K562 (cell line): ENCODE measurements around the gene SLC38A10.

ENCODE experiments used
- ARNT ChIP-seq, 2 experiments: fragments of 450-650 bp; IDR thresholded peaks; 2 replicates each; pipeline ENCODE4 v1.6.1; 2016; ENCODE audit warnings: mild to moderate bottlenecking in 1 of 2
- CBX3 ChIP-seq, 2 experiments: IDR thresholded peaks; 1 replicate in 1 of 2; 2 replicates in 1 of 2; pipeline ENCODE4 v1.6.1; 2012; ENCODE audit warnings: inconsistent platforms in 2 of 2, low read length in 2 of 2, borderline replicate concordance in 1 of 2, control low read depth in 1 of 2
- EZH2 ChIP-seq: IDR thresholded peaks from 2 replicates; pipeline ENCODE4 v1.6.1; 2012; ENCODE audit warnings: low read depth, mild to moderate bottlenecking, inconsistent platforms, low read length, borderline replicate concordance
- GATA2 ChIP-seq: sonication (generic); formaldehyde crosslinking; IDR thresholded peaks from 2 replicates; pipeline ENCODE4 v1.4.0; 2020; ENCODE audit warnings: mild to moderate bottlenecking, missing genetic modification reagents
- JUND ChIP-seq, 2 experiments: IDR thresholded peaks; 2 replicates in 1 of 2; 3 replicates in 1 of 2; pipeline ENCODE4 v1.6.1; 2011; ENCODE audit warnings: borderline replicate concordance in 2 of 2, low read depth in 2 of 2, low read length in 2 of 2, improper control_type of control experiment in 1 of 2, missing biosample characterization in 1 of 2, missing genetic modification characterization in 1 of 2, missing genetic modification reagents in 1 of 2
- KAT8 ChIP-seq: fragments of 450-650 bp; IDR thresholded peaks from 2 replicates; pipeline ENCODE4 v1.6.1; 2016; ENCODE audit warnings: low read depth, mild to moderate bottlenecking
- NFXL1 ChIP-seq: fragments of 450-650 bp; formaldehyde crosslinking; IDR thresholded peaks from 2 replicates; pipeline ENCODE4 v1.4.0; 2021; ENCODE audit warnings: mild to moderate bottlenecking
- PHTF2 ChIP-seq: fragments of 250-450 bp; sonication (Bioruptor Pico); IDR thresholded peaks from 2 replicates; pipeline ENCODE4 v1.5.0; 2021; ENCODE audit warnings: mild to moderate bottlenecking
- POLR2AphosphoS5 ChIP-seq: IDR thresholded peaks from 2 replicates; pipeline ENCODE4 v1.6.1; 2011; ENCODE audit warnings: mild to moderate bottlenecking, low read depth, low read length, moderate library complexity; ENCODE audit not compliant: control insufficient read depth, insufficient read depth
- ZNF431 ChIP-seq: sonication (generic); formaldehyde crosslinking; IDR thresholded peaks from 2 replicates; pipeline ENCODE4 v1.8.0; 2022; ENCODE audit warnings: mild to moderate bottlenecking, missing genetic modification reagents
- ZNF589 ChIP-seq: fragments of 200-800 bp; sonication (Bioruptor generic); IDR thresholded peaks from 2 replicates; pipeline ENCODE4 v1.6.1; 2016; ENCODE audit warnings: low read depth, missing genetic modification characterization, missing compliant biosample characterization
- ZNF780A ChIP-seq: fragments of 250-450 bp; sonication (Bioruptor Pico); IDR thresholded peaks from 2 replicates; pipeline ENCODE4 v1.5.0; 2021; ENCODE audit warnings: mild to moderate bottlenecking
- TF ChIP-seq, protein P1 (sequence below), 2 experiments: fragments of 450-650 bp; formaldehyde crosslinking in 1 of 2; IDR thresholded peaks; 2 replicates each; pipeline versions ENCODE4 v1.4.0 to v1.6.1; 2014 to 2020; ENCODE audit warnings: mild to moderate bottlenecking in 2 of 2, borderline replicate concordance in 1 of 2, low read depth in 1 of 2
- TF ChIP-seq, protein P2 (sequence below), 3 experiments: IDR thresholded peaks in 2 of 3; conservative IDR thresholded peaks in 1 of 3; 2 replicates each; pipeline ENCODE4 v1.5.1; 2011 to 2012; ENCODE audit warnings: low read length in 3 of 3, mild to moderate bottlenecking in 3 of 3, control low read depth in 2 of 3, improper control_type of control experiment in 1 of 3, inconsistent platforms in 1 of 3, low read depth in 1 of 3, mixed read lengths in 1 of 3, moderate library complexity in 1 of 3; ENCODE audit not compliant: insufficient read depth in 2 of 3

DNA sequence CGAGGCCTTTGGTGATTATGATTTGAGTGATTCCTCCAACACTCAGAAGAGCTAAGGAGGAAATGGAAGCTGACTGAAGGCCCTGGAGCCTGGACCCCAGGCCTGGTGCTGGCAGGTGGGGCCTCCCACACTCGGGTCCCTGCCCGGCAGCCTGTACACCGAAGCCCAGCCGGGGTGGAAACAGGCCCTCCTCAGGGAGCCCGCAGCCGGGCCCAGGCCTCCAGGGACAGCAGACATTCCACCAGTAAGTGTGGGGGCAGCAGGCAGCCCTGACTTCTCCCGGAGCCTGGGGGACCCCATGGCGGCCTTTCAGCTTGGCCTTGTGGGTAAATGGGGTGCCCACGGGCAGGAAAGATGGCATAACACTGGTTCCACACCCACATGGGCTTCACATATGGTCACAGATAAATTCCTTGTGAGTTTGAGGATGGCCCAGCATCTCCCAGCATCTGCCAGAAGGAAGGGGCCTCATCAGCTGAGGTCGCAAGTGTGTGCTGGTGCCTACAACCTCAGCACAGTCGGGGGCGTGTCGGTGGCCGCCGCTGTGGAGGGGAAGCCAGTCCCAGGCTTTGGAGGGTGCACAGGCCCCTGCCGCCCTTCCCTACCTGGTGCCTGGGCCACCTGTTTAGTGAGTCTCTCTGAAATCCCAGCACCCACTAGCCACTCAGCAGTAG is 29.2 kb upstream of the SLC38A10 start:
- TF ChIP-seq, protein P1, sequence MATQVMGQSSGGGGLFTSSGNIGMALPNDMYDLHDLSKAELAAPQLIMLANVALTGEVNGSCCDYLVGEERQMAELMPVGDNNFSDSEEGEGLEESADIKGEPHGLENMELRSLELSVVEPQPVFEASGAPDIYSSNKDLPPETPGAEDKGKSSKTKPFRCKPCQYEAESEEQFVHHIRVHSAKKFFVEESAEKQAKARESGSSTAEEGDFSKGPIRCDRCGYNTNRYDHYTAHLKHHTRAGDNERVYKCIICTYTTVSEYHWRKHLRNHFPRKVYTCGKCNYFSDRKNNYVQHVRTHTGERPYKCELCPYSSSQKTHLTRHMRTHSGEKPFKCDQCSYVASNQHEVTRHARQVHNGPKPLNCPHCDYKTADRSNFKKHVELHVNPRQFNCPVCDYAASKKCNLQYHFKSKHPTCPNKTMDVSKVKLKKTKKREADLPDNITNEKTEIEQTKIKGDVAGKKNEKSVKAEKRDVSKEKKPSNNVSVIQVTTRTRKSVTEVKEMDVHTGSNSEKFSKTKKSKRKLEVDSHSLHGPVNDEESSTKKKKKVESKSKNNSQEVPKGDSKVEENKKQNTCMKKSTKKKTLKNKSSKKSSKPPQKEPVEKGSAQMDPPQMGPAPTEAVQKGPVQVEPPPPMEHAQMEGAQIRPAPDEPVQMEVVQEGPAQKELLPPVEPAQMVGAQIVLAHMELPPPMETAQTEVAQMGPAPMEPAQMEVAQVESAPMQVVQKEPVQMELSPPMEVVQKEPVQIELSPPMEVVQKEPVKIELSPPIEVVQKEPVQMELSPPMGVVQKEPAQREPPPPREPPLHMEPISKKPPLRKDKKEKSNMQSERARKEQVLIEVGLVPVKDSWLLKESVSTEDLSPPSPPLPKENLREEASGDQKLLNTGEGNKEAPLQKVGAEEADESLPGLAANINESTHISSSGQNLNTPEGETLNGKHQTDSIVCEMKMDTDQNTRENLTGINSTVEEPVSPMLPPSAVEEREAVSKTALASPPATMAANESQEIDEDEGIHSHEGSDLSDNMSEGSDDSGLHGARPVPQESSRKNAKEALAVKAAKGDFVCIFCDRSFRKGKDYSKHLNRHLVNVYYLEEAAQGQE (IDR thresholded peaks at IDR 0.05; ENCODE audit: borderline replicate concordance), result no peak
- TF ChIP-seq, protein P1 (CRISPR knock-in tag; IDR thresholded peaks at IDR 0.05; ENCODE audit: low read depth), result no peak
- TF ChIP-seq NFXL1 (CRISPR knock-in tag) (no peak), JUND (IDR thresholded peaks at IDR 0.05; ENCODE audit: borderline replicate concordance, low read depth, low read length) (no peak), JUND (tag; IDR thresholded peaks at IDR 0.05; ENCODE audit: borderline replicate concordance, low read depth, low read length) (no peak), ZNF780A (CRISPR knock-in tag) (no peak), CBX3 (IDR thresholded peaks at IDR 0.05; ENCODE audit: borderline replicate concordance in 1 of 2, low read length in 2 of 2) (no peak), ZNF431 (no peak), ZNF589 (CRISPR knock-in tag) (no peak), EZH2 (no peak), PHTF2 (CRISPR knock-in tag) (no peak), KAT8 (no peak), ARNT (IDR thresholded peaks at IDR 0.05) (no peak), POLR2AphosphoS5 (no peak), GATA2 (CRISPR knock-in tag) (no peak)
- TF ChIP-seq, protein P2, sequence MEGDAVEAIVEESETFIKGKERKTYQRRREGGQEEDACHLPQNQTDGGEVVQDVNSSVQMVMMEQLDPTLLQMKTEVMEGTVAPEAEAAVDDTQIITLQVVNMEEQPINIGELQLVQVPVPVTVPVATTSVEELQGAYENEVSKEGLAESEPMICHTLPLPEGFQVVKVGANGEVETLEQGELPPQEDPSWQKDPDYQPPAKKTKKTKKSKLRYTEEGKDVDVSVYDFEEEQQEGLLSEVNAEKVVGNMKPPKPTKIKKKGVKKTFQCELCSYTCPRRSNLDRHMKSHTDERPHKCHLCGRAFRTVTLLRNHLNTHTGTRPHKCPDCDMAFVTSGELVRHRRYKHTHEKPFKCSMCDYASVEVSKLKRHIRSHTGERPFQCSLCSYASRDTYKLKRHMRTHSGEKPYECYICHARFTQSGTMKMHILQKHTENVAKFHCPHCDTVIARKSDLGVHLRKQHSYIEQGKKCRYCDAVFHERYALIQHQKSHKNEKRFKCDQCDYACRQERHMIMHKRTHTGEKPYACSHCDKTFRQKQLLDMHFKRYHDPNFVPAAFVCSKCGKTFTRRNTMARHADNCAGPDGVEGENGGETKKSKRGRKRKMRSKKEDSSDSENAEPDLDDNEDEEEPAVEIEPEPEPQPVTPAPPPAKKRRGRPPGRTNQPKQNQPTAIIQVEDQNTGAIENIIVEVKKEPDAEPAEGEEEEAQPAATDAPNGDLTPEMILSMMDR (IDR thresholded peaks at IDR 0.05 in 2 of 3, conservative IDR thresholded peaks at IDR 0.05 in 1 of 3; ENCODE audit: insufficient read depth in 2 of 3, low read depth in 1 of 3, low read length in 3 of 3), result no peak
